ENCODE measurements around the gene ISG20L2.

The ISG20L2 gene

DNA sequence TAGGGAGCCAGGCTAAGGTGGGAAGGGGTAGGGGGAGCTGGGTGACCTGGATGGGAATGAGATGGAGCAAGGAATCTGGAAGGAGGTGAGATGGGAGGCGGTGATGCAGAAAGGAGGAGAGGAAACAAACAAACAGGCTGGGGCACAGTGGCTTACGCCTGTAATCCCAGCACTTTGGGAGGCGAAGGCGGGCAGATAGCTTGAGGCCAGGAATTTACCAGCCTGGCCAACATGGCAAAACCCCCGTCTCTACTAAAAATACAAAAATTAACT is 33.9 kb downstream of the ISG20L2 start:
- no peak for TF ChIP-seq CREB1 (IDR thresholded peaks at IDR 0.05; ENCODE audit: low read depth)
- TF ChIP-seq RAD21 (IDR thresholded peaks at IDR 0.05; ENCODE audit: low read depth): no peak
- no peak for TF ChIP-seq FOXM1 (IDR thresholded peaks at IDR 0.05; ENCODE audit: borderline replicate concordance, low read depth)
- TF ChIP-seq EGR1 (IDR thresholded peaks at IDR 0.05): no peak
- no peak for TF ChIP-seq NFIC (IDR thresholded peaks at IDR 0.05)
- TF ChIP-seq TCF12 (IDR thresholded peaks at IDR 0.05; ENCODE audit: low read depth): no peak
- TF ChIP-seq, protein P1, sequence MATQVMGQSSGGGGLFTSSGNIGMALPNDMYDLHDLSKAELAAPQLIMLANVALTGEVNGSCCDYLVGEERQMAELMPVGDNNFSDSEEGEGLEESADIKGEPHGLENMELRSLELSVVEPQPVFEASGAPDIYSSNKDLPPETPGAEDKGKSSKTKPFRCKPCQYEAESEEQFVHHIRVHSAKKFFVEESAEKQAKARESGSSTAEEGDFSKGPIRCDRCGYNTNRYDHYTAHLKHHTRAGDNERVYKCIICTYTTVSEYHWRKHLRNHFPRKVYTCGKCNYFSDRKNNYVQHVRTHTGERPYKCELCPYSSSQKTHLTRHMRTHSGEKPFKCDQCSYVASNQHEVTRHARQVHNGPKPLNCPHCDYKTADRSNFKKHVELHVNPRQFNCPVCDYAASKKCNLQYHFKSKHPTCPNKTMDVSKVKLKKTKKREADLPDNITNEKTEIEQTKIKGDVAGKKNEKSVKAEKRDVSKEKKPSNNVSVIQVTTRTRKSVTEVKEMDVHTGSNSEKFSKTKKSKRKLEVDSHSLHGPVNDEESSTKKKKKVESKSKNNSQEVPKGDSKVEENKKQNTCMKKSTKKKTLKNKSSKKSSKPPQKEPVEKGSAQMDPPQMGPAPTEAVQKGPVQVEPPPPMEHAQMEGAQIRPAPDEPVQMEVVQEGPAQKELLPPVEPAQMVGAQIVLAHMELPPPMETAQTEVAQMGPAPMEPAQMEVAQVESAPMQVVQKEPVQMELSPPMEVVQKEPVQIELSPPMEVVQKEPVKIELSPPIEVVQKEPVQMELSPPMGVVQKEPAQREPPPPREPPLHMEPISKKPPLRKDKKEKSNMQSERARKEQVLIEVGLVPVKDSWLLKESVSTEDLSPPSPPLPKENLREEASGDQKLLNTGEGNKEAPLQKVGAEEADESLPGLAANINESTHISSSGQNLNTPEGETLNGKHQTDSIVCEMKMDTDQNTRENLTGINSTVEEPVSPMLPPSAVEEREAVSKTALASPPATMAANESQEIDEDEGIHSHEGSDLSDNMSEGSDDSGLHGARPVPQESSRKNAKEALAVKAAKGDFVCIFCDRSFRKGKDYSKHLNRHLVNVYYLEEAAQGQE (IDR thresholded peaks at IDR 0.05; ENCODE audit: low read depth): no peak
- TF ChIP-seq TAF1 (IDR thresholded peaks at IDR 0.05; ENCODE audit: low read depth): no peak
- no peak for TF ChIP-seq YY1 (IDR thresholded peaks at IDR 0.05; ENCODE audit: low read depth)
- no peak for TF ChIP-seq USF1 (IDR thresholded peaks at IDR 0.05)

DNA sequence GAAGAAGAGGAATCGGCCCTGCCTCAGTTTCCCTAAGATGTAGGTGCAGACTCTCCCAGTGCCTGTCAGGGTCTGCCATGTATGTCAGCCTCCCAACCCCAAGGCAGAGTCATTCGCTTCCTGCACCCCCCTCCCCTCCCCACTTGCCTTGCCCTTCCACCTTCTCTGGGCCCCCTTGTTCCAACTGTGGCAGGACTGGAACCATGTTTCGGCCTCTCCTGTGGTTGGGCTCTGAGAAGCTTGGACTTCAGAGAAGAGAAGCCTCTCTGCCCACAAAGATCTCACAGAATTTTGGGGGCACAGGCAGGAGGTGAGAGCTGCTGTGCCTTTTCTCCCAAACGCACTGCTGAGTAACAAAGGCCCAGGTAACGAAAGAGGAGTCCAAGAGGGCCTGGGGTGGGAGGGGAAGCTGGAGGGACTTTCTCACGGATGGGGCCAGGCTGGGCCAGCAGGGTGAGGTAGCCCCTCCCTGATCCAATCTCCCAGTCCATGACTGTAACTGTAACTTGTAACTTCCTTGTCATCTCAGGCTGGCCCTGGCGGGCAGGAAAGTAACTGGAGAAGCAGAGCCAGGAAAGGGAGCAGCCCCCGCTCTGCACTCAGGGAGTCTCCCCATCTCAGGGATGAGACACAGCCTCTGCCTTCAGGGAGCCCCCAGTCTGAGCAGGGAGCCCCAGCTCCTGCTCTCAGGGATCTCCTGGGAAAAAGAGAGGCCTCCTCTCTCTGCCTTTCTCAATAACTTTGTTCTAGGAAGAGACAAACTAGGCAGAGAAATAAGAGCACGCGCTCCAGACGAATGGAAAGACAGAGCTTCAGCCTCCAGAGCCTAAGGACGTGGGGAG is 34.5 kb downstream of the ISG20L2 start:
- no peak for TF ChIP-seq RAD21 (IDR thresholded peaks at IDR 0.05; ENCODE audit: low read depth)
- TF ChIP-seq, protein P2, sequence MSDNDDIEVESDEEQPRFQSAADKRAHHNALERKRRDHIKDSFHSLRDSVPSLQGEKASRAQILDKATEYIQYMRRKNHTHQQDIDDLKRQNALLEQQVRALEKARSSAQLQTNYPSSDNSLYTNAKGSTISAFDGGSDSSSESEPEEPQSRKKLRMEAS (IDR thresholded peaks at IDR 0.05): no peak
- no peak for TF ChIP-seq FOXM1 (IDR thresholded peaks at IDR 0.05; ENCODE audit: borderline replicate concordance, low read depth)
- TF ChIP-seq ZBTB7A (IDR thresholded peaks at IDR 0.05; ENCODE audit: low read depth): no peak
- no peak for TF ChIP-seq CREB1 (IDR thresholded peaks at IDR 0.05; ENCODE audit: low read depth)
- no peak for TF ChIP-seq NFIC (IDR thresholded peaks at IDR 0.05)
- TF ChIP-seq CEBPB (IDR thresholded peaks at IDR 0.05): no peak
- no peak for TF ChIP-seq EP300 (IDR thresholded peaks at IDR 0.05; ENCODE audit: borderline replicate concordance)
- TF ChIP-seq TEAD4 (IDR thresholded peaks at IDR 0.05): no peak
- TF ChIP-seq, protein P1 (IDR thresholded peaks at IDR 0.05; ENCODE audit: low read depth): no peak
- TF ChIP-seq EGR1 (IDR thresholded peaks at IDR 0.05): no peak
- no peak for TF ChIP-seq YY1 (IDR thresholded peaks at IDR 0.05; ENCODE audit: low read depth)
- TF ChIP-seq USF1 (IDR thresholded peaks at IDR 0.05): no peak
- TF ChIP-seq TCF12 (IDR thresholded peaks at IDR 0.05; ENCODE audit: low read depth): no peak
- no peak for TF ChIP-seq TAF1 (IDR thresholded peaks at IDR 0.05; ENCODE audit: low read depth)

DNA sequence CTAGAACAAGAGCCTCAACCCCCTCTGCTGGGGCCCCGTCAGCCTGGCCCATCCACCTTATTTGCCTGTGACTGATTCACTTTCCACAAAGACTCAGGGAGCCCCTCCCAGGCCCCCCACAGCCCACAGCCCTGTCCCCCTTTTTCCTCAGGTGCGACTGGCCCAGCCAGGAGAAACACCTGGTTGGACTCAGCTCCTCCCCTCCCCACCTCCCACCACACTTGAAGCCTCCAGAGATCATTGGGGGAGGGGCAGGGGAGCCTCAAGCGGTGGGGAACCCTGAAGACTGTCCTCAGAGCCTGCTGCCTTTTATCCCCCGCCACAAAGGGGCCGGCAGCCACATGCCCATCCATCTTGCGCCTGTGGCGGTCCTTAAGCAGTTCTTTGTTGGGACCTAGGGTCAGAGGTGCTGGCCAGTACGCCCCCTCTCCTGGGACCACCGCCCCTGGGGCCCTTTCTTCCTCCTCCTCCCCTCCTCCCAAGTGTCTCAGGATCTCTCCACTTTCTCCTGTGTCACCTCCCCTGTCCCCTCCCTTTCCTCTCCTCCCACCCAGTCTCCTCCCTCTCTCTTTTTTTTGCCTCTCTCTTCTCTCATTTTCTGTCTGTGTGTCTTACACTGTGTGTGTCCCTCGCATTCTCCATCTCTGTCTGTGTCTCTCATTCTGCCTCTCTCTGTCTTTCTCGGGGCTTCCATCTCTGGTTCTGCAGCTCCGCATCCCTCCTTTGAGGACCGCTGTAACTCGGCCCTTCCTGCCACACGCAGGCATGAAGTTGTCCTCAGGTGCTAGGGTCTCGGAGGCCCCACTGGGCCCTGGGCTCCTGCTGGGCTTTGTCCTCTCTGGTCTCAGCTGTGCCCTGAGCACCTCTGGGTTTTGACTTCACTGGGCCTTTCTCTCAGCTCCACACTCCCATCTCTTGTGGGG is 35.4 kb downstream of the ISG20L2 start:
- TF ChIP-seq TEAD4 (IDR thresholded peaks at IDR 0.05) (no peak), EP300 (IDR thresholded peaks at IDR 0.05; ENCODE audit: borderline replicate concordance) (0 out of 2 replicates have a peak, but pooled peaks have one; percentile 24), ZBTB7A (IDR thresholded peaks at IDR 0.05; ENCODE audit: low read depth) (0 out of 2 replicates have a peak, but pooled peaks have one; percentile 61), YY1 (IDR thresholded peaks at IDR 0.05; ENCODE audit: low read depth) (no peak)

- TF ChIP-seq CREB1 (IDR thresholded peaks at IDR 0.05; ENCODE audit: low read depth) (no peak), TCF12 (IDR thresholded peaks at IDR 0.05; ENCODE audit: low read depth) (no peak), CEBPB (IDR thresholded peaks at IDR 0.05) (no peak)
These were observed 36.1 kb downstream of the ISG20L2 start for GRCh38 chr1:156692441-156692924.

DNA sequence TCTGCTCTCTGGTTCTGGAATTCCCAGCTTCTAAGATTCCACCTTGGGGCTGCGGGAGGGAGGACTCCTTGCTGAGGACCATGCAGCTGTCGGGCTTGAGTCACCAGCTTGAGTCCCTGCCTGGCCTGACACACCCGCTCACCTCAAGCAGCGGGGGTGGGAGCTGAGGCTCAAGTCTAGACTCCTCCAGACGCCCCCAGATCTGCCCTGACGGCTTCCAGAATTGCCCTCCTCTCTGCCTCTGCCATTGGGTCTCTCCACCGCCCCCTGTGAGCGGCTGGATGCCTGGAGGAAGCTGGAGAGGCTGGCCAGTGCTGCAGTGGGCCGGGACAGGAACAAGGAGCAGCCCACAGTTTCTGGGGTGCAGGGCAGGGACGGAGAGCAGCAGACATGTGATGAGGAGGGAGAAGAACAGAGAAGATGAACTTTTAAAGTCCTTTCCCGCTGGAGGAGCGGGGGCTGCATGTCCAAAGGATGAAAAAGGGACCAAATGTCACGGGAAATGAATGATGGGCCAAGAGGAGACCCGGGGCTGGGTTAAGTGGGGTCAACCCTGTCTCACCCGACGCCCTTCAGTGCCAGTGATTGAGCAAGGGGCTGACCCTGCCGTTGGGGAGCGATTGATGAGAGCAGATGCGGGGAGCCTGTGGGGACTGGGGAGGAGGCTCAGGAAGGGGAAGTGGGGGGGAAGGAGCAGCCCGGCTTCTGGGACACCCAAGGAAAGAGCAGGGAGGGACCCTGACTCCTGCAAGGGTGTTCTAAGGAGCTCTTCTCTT is 36.7 kb downstream of the ISG20L2 start:
- TF ChIP-seq, protein P1 (IDR thresholded peaks at IDR 0.05; ENCODE audit: low read depth): no peak
- no peak for TF ChIP-seq FOXM1 (IDR thresholded peaks at IDR 0.05; ENCODE audit: borderline replicate concordance, low read depth)
- TF ChIP-seq EGR1 (IDR thresholded peaks at IDR 0.05): no peak
- TF ChIP-seq, protein P2 (IDR thresholded peaks at IDR 0.05): no peak
- TF ChIP-seq EP300 (IDR thresholded peaks at IDR 0.05; ENCODE audit: borderline replicate concordance): no peak
- no peak for TF ChIP-seq TCF12 (IDR thresholded peaks at IDR 0.05; ENCODE audit: low read depth)
- TF ChIP-seq CREB1 (IDR thresholded peaks at IDR 0.05; ENCODE audit: low read depth): no peak
- no peak for TF ChIP-seq RAD21 (IDR thresholded peaks at IDR 0.05; ENCODE audit: low read depth)
- TF ChIP-seq NFIC (IDR thresholded peaks at IDR 0.05): no peak
- TF ChIP-seq TEAD4 (IDR thresholded peaks at IDR 0.05): no peak
- TF ChIP-seq USF1 (IDR thresholded peaks at IDR 0.05): no peak
- no peak for TF ChIP-seq YY1 (IDR thresholded peaks at IDR 0.05; ENCODE audit: low read depth)
- TF ChIP-seq TAF1 (IDR thresholded peaks at IDR 0.05; ENCODE audit: low read depth): no peak
- no peak for TF ChIP-seq CEBPB (IDR thresholded peaks at IDR 0.05)
- TF ChIP-seq ZBTB7A (IDR thresholded peaks at IDR 0.05; ENCODE audit: low read depth): no peak

Measured in Ishikawa (cell line).